IMR-90 (cell line): ENCODE data around the gene PDZRN3. TPM values are rescaled to one million over a fixed set of nuclear protein-coding genes. Genes with fewer than 3 reads are reported as not detected.

ENCODE experiments used
- ATAC-seq: fragments of 200-7000 bp; cut with Tn5 transposase; 2 replicates; pipeline ENCODE4 v1.9.1; 2020; ENCODE audit warnings: low read depth, mild to moderate bottlenecking, moderate library complexity
- BruUV-seq: library from RNA; stranded (reverse); fragments of 400-500 nt; replicated peaks from 2 replicates; lab custom pipeline; 2021; lab: Mats Ljungman, UMichigan
- CTCF ChIA-PET: fragments of 300-600 bp; formaldehyde crosslinking; extraction: SDS; loops from one replicate; lab custom pipeline; 2021; ENCODE audit warnings: antibody characterized with exemption; lab: Yijun Ruan, JAX
- POLR2A ChIA-PET: fragments of 300-600 bp; sonication (Branson Sonifier 250); formaldehyde crosslinking; loops from one replicate; lab custom pipeline; 2022; ENCODE audit warnings: antibody characterized with exemption; ENCODE audit not compliant: unreplicated experiment; lab: Charles Lee
- DNase-seq: peaks from one replicate; pipeline ENCODE4 v3.0.0; 2013
- H2AFZ ChIP-seq: replicated peaks from 2 replicates; pipeline ENCODE3; 2013; ENCODE audit warnings: low read length, mild to moderate bottlenecking; ENCODE audit not compliant: poor library complexity
- H2AK5ac ChIP-seq: 2 replicates; pipeline ENCODE4 v1.6.1; 2013; ENCODE audit warnings: low read depth, low read length, inconsistent platforms
- H2AK9ac ChIP-seq: replicated peaks from 2 replicates; pipeline ENCODE3; 2013; ENCODE audit warnings: mild to moderate bottlenecking, low read depth, low read length, moderate library complexity; ENCODE audit not compliant: poor library complexity
- H2BK120ac ChIP-seq: 2 replicates; pipeline ENCODE4 v1.6.1; 2013; ENCODE audit warnings: low read depth, low read length, inconsistent platforms
- H2BK15ac ChIP-seq: 3 replicates; pipeline ENCODE4 v1.6.1; 2013; ENCODE audit warnings: low read depth, low read length, inconsistent platforms
- H2BK20ac ChIP-seq: 2 replicates; pipeline ENCODE4 v1.6.1; 2013; ENCODE audit warnings: low read depth, mild to moderate bottlenecking, inconsistent platforms, low read length, moderate library complexity
- H2BK5ac ChIP-seq: 2 replicates; pipeline ENCODE4 v1.6.1; 2013; ENCODE audit warnings: mild to moderate bottlenecking, low read depth, low read length, inconsistent platforms; ENCODE audit not compliant: poor library complexity, severe bottlenecking
- H3K14ac ChIP-seq: replicated peaks from 2 replicates; pipeline ENCODE4 v1.6.1; 2013; ENCODE audit warnings: low read depth, low read length, inconsistent platforms
- H3K18ac ChIP-seq: 2 replicates; pipeline ENCODE4 v1.6.1; 2013; ENCODE audit warnings: low read depth, low read length, control low read depth
- H3K23ac ChIP-seq: 2 replicates; pipeline ENCODE4 v1.6.1; 2013; ENCODE audit warnings: low read depth, low read length, inconsistent platforms
- H3K27ac ChIP-seq: 2 replicates; pipeline ENCODE4 v1.5.1; 2013; ENCODE audit warnings: mild to moderate bottlenecking, control low read depth, low read length; ENCODE audit not compliant: insufficient read depth
- H3K27me3 ChIP-seq: 2 replicates; pipeline ENCODE4 v1.6.1; 2013; ENCODE audit warnings: low read length; ENCODE audit not compliant: control insufficient read depth, insufficient read depth
- H3K36me3 ChIP-seq: 2 replicates; pipeline ENCODE4 v1.6.1; 2013; ENCODE audit warnings: low read length, mixed read lengths; ENCODE audit not compliant: control insufficient read depth, insufficient read depth
- H3K4ac ChIP-seq: 2 replicates; pipeline ENCODE4 v1.6.1; 2013; ENCODE audit warnings: low read depth, low read length, inconsistent platforms
- H3K4me1 ChIP-seq: 2 replicates; pipeline ENCODE4 v1.6.1; 2013; ENCODE audit warnings: low read length, mixed read lengths; ENCODE audit not compliant: control insufficient read depth, insufficient read depth
- H3K4me2 ChIP-seq: 2 replicates; pipeline ENCODE4 v1.6.1; 2013; ENCODE audit warnings: low read depth, mild to moderate bottlenecking, control low read depth, low read length, moderate library complexity
- H3K4me3 ChIP-seq: 2 replicates; pipeline ENCODE4 v1.5.1; 2013; ENCODE audit warnings: low read depth, mild to moderate bottlenecking, control low read depth, low read length, moderate library complexity; ENCODE audit not compliant: insufficient read depth
- H3K56ac ChIP-seq: 2 replicates; pipeline ENCODE4 v1.6.1; 2013; ENCODE audit warnings: low read length, inconsistent platforms; ENCODE audit not compliant: insufficient read depth; ENCODE audit errors: extremely low read depth
- H3K79me1 ChIP-seq, 2 experiments: 2 replicates each; pipeline ENCODE4 v1.6.1; 2013; ENCODE audit warnings: low read length in 2 of 2, inconsistent platforms in 1 of 2, low read depth in 1 of 2
- H3K9ac ChIP-seq: 2 replicates; pipeline ENCODE4 v1.6.1; 2013; ENCODE audit warnings: low read depth, low read length, control low read depth
- H3K9me1 ChIP-seq: 2 replicates; pipeline ENCODE4 v1.6.1; 2013; ENCODE audit warnings: low read length, inconsistent platforms; ENCODE audit not compliant: insufficient read depth
- H3K9me3 ChIP-seq: 2 replicates; pipeline ENCODE4 v1.6.1; 2013; ENCODE audit warnings: low read length; ENCODE audit not compliant: control insufficient read depth, insufficient read depth
- H4K20me1 ChIP-seq: 2 replicates; pipeline ENCODE4 v1.6.1; 2013; ENCODE audit warnings: low read length, inconsistent platforms; ENCODE audit not compliant: insufficient read depth
- H4K5ac ChIP-seq: 2 replicates; pipeline ENCODE4 v1.6.1; 2013; ENCODE audit warnings: mild to moderate bottlenecking, low read depth, low read length, control low read depth
- H4K8ac ChIP-seq, 2 experiments: 2 replicates each; pipeline ENCODE4 v1.6.1; 2013; ENCODE audit warnings: low read depth in 2 of 2, low read length in 2 of 2, control low read depth in 1 of 2, inconsistent platforms in 1 of 2
- H4K91ac ChIP-seq: 2 replicates; pipeline ENCODE4 v1.6.1; 2013; ENCODE audit warnings: low read depth, low read length, inconsistent platforms; ENCODE audit not compliant: insufficient read depth
- ELK1 ChIP-seq: fragments of 150-350 bp; IDR thresholded peaks from 2 replicates; pipeline ENCODE4 v1.6.1; 2016; ENCODE audit warnings: low read depth, mild to moderate bottlenecking, low read length, moderate library complexity, borderline replicate concordance
- MAFK ChIP-seq: IDR thresholded peaks from 2 replicates; pipeline ENCODE4 v1.6.1; 2012; ENCODE audit warnings: low read depth, low read length, improper control_type of control experiment
- WGBS, 2 experiments: methylation state at CpG; one replicate each; pipeline versions ENCODE4 v1.1.5 to v1.1.7; 2013; ENCODE audit warnings: missing lambda C conversion rate in 2 of 2; ENCODE audit not compliant: insufficient read length in 1 of 2; ENCODE audit errors: extremely low coverage in 2 of 2; 5-methylcytosine and 5-hydroxymethylcytosine counted together
- dilution Hi-C: fragments of 300-500 bp; cut with HindIII; formaldehyde crosslinking; loops from one replicate; pipeline ENCODE4 v1.14.3; 2018; ENCODE audit warnings: low sequenced_read_pairs; ENCODE audit not compliant: unreplicated experiment
- in situ Hi-C: fragments of 300-500 bp; cut with MboI; formaldehyde crosslinking; loops from 3 replicates; pipeline ENCODE4 v1.14.3; 2019; ENCODE audit warnings: low sequenced_read_pairs, inconsistent platforms, mixed read lengths
- intact Hi-C: fragments of 100-400 bp; cut with micrococcal nuclease; formaldehyde crosslinking; loops from 2 replicates; pipeline ENCODE4 v1.10.0; 2022
- polyA plus RNA-seq, 3 experiments: library from polyadenylated mRNA; depleted of rRNA; stranded (reverse); fragments of >200 nt; gene quantifications; 2 replicates each; pipeline ENCODE4 v1.2.3, GENCODE V29; 2012; ENCODE audit warnings: low replicate concordance in 1 of 3
- total RNA-seq: library from RNA; depleted of rRNA; stranded (reverse); fragments of >200 nt; gene quantifications from 2 replicates; pipeline ENCODE4 v1.2.3, GENCODE V29; 2012
- TF ChIP-seq, protein P1 (sequence below): conservative IDR thresholded peaks from 2 replicates; pipeline ENCODE4 v1.5.1; 2012; ENCODE audit warnings: mild to moderate bottlenecking, low read depth, low read length, improper control_type of control experiment

PDZRN3 gene
- total and polyA plus RNA-seq, 2 of the 4 experiments (the other 2 are of a cell fraction): 9.4 to 17.0 TPM

- ATAC-seq: peak; percentile 59
- no peak overlapping the region for H2BK20ac ChIP-seq
These were observed 134.1 kb downstream of the PDZRN3 start for GRCh38 chr3:73490453-73491286.

More at GRCh38 chr3:73490453-73491286, 134.1 kb downstream of the PDZRN3 start:
- no peak overlapping the region for H2AK9ac ChIP-seq
- H4K5ac ChIP-seq: no peak overlapping the region
- no TSS peak for BruUV-seq
- no peak overlapping the region for H2AFZ ChIP-seq
- H3K18ac ChIP-seq: no peak overlapping the region
- no peak overlapping the region for H3K27ac ChIP-seq
- no peak overlapping the region for H4K8ac ChIP-seq
- H4K20me1 ChIP-seq: peaks cover 10% of the 10 kb centered on the region; the same call in 1 of the 2 replicates
- H2AK5ac ChIP-seq: no peak overlapping the region
- dilution Hi-C loops: no loop called here
- TF ChIP-seq ELK1 (no peak), MAFK (peak; percentile 99)
- TF ChIP-seq, protein P1, sequence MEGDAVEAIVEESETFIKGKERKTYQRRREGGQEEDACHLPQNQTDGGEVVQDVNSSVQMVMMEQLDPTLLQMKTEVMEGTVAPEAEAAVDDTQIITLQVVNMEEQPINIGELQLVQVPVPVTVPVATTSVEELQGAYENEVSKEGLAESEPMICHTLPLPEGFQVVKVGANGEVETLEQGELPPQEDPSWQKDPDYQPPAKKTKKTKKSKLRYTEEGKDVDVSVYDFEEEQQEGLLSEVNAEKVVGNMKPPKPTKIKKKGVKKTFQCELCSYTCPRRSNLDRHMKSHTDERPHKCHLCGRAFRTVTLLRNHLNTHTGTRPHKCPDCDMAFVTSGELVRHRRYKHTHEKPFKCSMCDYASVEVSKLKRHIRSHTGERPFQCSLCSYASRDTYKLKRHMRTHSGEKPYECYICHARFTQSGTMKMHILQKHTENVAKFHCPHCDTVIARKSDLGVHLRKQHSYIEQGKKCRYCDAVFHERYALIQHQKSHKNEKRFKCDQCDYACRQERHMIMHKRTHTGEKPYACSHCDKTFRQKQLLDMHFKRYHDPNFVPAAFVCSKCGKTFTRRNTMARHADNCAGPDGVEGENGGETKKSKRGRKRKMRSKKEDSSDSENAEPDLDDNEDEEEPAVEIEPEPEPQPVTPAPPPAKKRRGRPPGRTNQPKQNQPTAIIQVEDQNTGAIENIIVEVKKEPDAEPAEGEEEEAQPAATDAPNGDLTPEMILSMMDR: no peak
- H3K4me2 ChIP-seq: no peak overlapping the region
- peak; percentile 70 for DNase-seq
- no peak overlapping the region for H3K4me3 ChIP-seq
- POLR2A ChIA-PET: no interaction called here
- H2BK15ac ChIP-seq: no peak overlapping the region
- no peak overlapping the region for H3K14ac ChIP-seq
- no peaks in the 10 kb centered on the region for H3K36me3 ChIP-seq
- H2BK120ac ChIP-seq: no peak overlapping the region
- H3K23ac ChIP-seq: no peak overlapping the region
- no peak overlapping the region for H2BK5ac ChIP-seq
- in situ Hi-C loops: no loop called here
- intact Hi-C loops: no loop called here
- WGBS, 2 experiments: 49% methylated on average over 2 of the region's 8 CpGs; no CpG with 5 or more reads in 1 of the 2 experiments
- no peaks in the 10 kb centered on the region for H3K9me3 ChIP-seq
- H3K79me1 ChIP-seq: peaks cover 7 to 19% of the 10 kb centered on the region in 2 experiments
- no peak overlapping the region for H4K91ac ChIP-seq
- peaks cover 2% of the 10 kb centered on the region; the same call in 1 of the 2 replicates for H3K9me1 ChIP-seq
- H3K9ac ChIP-seq: no peak overlapping the region
- no peak overlapping the region for H3K4ac ChIP-seq
- H3K27me3 ChIP-seq: no peaks in the 10 kb centered on the region
- CTCF ChIA-PET: no interaction called here
- H3K56ac ChIP-seq: no peak overlapping the region
- H3K4me1 ChIP-seq: peaks cover 11% of the 10 kb centered on the region
